ENCODE data around the gene SCG5.

SCG5 gene

GRCh38 chr15:32730677-32731654, 89.5 kb downstream of the SCG5 start:
- H3K9me3 ChIP-seq (ENCODE audit: low read length), result no peaks in the 10 kb centered on the region
- H3K4me2 ChIP-seq (ENCODE audit: low read length), result no peak overlapping the region
- H3K4me3 ChIP-seq (ENCODE audit: low read depth, low read length, poor library complexity, severe bottlenecking), result no peak overlapping the region
- H3K27me3 ChIP-seq (ENCODE audit: insufficient read depth, low read length), result no peaks in the 10 kb centered on the region
- H3K27ac ChIP-seq (ENCODE audit: low read depth, low read length, poor library complexity, severe bottlenecking), result no peak overlapping the region
- no peaks in the 10 kb centered on the region for H3K79me2 ChIP-seq (ENCODE audit: insufficient read depth, low read length)
- peaks cover 7% of the 10 kb centered on the region for H3K4me1 ChIP-seq (ENCODE audit: insufficient read depth, low read length, severe bottlenecking)
- TF ChIP-seq CTCF (IDR thresholded peaks at IDR 0.05; ENCODE audit: low read length) (no peak), EZH2 (IDR thresholded peaks at IDR 0.05; ENCODE audit: borderline replicate concordance, low read length) (no peak)
- no peaks in the 10 kb centered on the region for H4K20me1 ChIP-seq (ENCODE audit: insufficient read depth, low read length)
- H3K9me2 ChIP-seq (ENCODE audit: low read depth, low read length), result no peaks in the 10 kb centered on the region
- no peak overlapping the region for H3K9ac ChIP-seq (ENCODE audit: low read length)
- H3K36me3 ChIP-seq (ENCODE audit: insufficient read depth, low read length), result no peaks in the 10 kb centered on the region
- H2AFZ ChIP-seq (ENCODE audit: low read length), result no peak overlapping the region
- no peaks in the 10 kb centered on the region for H3F3A ChIP-seq (ENCODE audit: insufficient read depth, low read length)

- H3K9me3 ChIP-seq (ENCODE audit: low read length), result no peaks in the 10 kb centered on the region
- TF ChIP-seq EZH2 (IDR thresholded peaks at IDR 0.05; ENCODE audit: borderline replicate concordance, low read length) (no peak), CTCF (IDR thresholded peaks at IDR 0.05; ENCODE audit: low read length) (no peak)
- H3K4me3 ChIP-seq (ENCODE audit: low read depth, low read length, poor library complexity, severe bottlenecking), result no peak overlapping the region
- no peaks in the 10 kb centered on the region for H4K20me1 ChIP-seq (ENCODE audit: insufficient read depth, low read length)
- H3K4me2 ChIP-seq (ENCODE audit: low read length), result no peak overlapping the region
- H3K36me3 ChIP-seq (ENCODE audit: insufficient read depth, low read length), result no peaks in the 10 kb centered on the region
- H3K79me2 ChIP-seq (ENCODE audit: insufficient read depth, low read length), result no peaks in the 10 kb centered on the region
- no peaks in the 10 kb centered on the region for H3F3A ChIP-seq (ENCODE audit: insufficient read depth, low read length)
- no peak overlapping the region for H3K27ac ChIP-seq (ENCODE audit: low read depth, low read length, poor library complexity, severe bottlenecking)
- H3K4me1 ChIP-seq (ENCODE audit: insufficient read depth, low read length, severe bottlenecking), result peaks cover 7% of the 10 kb centered on the region
- no peaks in the 10 kb centered on the region for H3K9me2 ChIP-seq (ENCODE audit: low read depth, low read length)
- no peaks in the 10 kb centered on the region for H3K27me3 ChIP-seq (ENCODE audit: insufficient read depth, low read length)
- H3K9ac ChIP-seq (ENCODE audit: low read length), result no peak overlapping the region
- H2AFZ ChIP-seq (ENCODE audit: low read length), result no peak overlapping the region
Measured at GRCh38 chr15:32732574-32733157, 91.2 kb downstream of the SCG5 start.

- H3K27ac ChIP-seq (ENCODE audit: low read depth, low read length, poor library complexity, severe bottlenecking), result no peak overlapping the region
- H3K4me3 ChIP-seq (ENCODE audit: low read depth, low read length, poor library complexity, severe bottlenecking), result no peak overlapping the region
- TF ChIP-seq EZH2 (IDR thresholded peaks at IDR 0.05; ENCODE audit: borderline replicate concordance, low read length) (no peak), CTCF (IDR thresholded peaks at IDR 0.05; ENCODE audit: low read length) (no peak)
- H3K36me3 ChIP-seq (ENCODE audit: insufficient read depth, low read length), result no peaks in the 10 kb centered on the region
- H3K4me2 ChIP-seq (ENCODE audit: low read length), result no peak overlapping the region
- H3K27me3 ChIP-seq (ENCODE audit: insufficient read depth, low read length), result no peaks in the 10 kb centered on the region
- no peaks in the 10 kb centered on the region for H3K79me2 ChIP-seq (ENCODE audit: insufficient read depth, low read length)
- H4K20me1 ChIP-seq (ENCODE audit: insufficient read depth, low read length), result no peaks in the 10 kb centered on the region
- H3K9me2 ChIP-seq (ENCODE audit: low read depth, low read length), result no peaks in the 10 kb centered on the region
- H3K9me3 ChIP-seq (ENCODE audit: low read length), result no peaks in the 10 kb centered on the region
- peaks cover 7% of the 10 kb centered on the region for H3K4me1 ChIP-seq (ENCODE audit: insufficient read depth, low read length, severe bottlenecking)
- no peaks in the 10 kb centered on the region for H3F3A ChIP-seq (ENCODE audit: insufficient read depth, low read length)
- H2AFZ ChIP-seq (ENCODE audit: low read length), result no peak overlapping the region
- H3K9ac ChIP-seq (ENCODE audit: low read length), result no peak overlapping the region
Measured at GRCh38 chr15:32733281-32733680, 91.8 kb downstream of the SCG5 start.

Data from OCI-LY1 (cell line).